ENCODE results near the gene TRPV4. TPM values are rescaled to one million over a fixed set of nuclear protein-coding genes. Genes with fewer than 3 reads are reported as not detected.

TRPV4 gene
- total and polyA plus RNA-seq, 2 donors: 0.19 to 0.59 TPM

DNA sequence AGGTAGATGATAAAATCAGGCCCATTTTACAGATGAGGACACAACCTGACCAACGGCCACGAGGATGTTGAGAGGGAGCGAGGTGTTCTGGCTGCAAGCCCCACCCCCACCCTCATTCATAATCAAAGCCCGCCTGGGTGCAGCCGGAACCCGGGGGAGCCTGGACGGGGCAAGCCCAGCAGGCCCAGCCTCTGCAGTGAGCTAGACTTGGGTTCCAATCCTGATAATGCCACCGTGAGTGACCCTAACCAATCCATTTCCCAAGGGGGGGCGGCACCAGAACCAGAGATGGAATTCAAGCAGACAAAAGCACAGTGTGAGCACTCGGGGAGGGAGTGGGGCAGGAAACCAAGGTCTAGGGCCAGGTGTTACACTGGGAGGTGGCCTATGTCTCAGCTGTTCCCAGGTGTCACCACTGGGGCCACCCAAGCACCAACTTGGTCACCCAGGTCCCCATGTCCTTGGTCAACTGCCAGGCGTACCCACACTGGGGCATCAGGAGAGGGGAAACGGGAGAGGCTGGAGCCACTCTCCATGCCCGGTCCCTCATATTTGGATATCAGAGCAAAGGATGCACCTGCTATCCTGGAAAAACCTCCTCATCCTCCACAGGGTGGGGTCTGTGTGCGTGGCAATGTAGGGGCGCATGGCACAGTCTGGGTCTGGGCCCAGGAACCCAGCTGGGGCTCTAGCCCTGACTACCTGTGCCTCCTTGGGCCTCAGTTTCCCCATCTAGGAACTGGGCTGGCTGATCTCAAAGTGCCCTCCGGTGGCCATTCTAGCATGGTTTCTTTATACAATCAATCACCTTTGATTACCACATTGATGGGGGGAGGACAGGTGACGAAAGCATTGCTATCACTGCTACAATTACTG, 61.2 kb downstream of the TRPV4 start:
- no peaks in the 10 kb centered on the region for H3K9me3 ChIP-seq (ENCODE audit: control insufficient read depth in 2 of 2, insufficient read depth in 1 of 2, low read length in 1 of 2)
- WGBS: 92% methylated on average over 17 of the region's 17 CpGs
- H3K27ac ChIP-seq (ENCODE audit: low read depth in 1 of 2, low read length in 1 of 2): no peak overlapping the region
- DNase-seq (ENCODE audit: low read depth in 6 of 9, low spot score in 9 of 9): no peak
- peaks cover 0 to 2% of the 10 kb centered on the region in 2 donors for H3K27me3 ChIP-seq (ENCODE audit: control insufficient read depth in 2 of 2, insufficient read depth in 1 of 2, low read length in 1 of 2)
- H3K4me3 ChIP-seq (ENCODE audit: low read length in 2 of 2): no peak overlapping the region
- H3K36me3 ChIP-seq (ENCODE audit: control insufficient read depth in 2 of 2, insufficient read depth in 2 of 2, low read length in 1 of 2): peaks cover 0 to 3% of the 10 kb centered on the region in 2 donors
- no peaks in the 10 kb centered on the region for H3K4me1 ChIP-seq (ENCODE audit: control insufficient read depth in 2 of 2, insufficient read depth in 2 of 2, low read length in 2 of 2)

DNA sequence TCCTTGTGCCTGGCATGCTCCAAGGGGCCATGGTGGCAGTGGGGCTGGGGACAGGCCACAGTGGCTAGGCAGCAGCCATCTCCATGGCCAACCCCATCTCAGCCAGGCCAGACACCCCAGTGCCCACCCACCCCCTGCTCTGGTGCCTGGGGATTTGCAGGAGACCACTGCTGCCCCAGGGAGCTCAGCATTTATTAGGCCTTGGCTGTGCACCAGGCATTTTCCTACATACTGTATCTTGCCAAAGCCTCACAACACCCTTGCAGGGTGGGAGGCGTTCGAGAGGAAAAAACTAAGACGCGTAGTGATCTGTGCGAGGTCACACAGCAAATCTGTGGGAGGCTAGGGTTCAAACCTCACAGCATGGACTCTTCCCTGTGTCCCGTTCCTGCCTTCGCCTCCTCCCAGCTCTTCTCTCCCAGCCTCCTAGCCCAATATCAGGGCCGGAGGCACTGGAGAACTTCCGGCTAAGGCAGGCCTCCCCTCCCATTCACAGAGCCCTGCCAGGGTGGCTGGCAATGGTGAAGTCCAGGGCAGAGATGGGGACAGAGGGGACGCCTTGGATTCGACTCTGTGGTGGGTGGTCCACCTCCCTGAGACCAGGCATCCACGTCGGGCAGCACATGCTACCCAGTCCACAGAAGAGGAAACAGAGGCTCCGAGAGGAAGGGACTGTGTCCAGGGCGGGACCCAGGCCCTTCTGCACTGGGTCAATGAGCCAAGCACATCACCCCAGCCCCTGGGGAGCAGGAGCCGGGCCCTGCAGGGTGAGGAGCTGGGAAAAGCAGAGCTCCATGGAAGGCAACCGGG, 62.1 kb downstream of the TRPV4 start:
- WGBS: 96% methylated on average over 17 of the region's 17 CpGs
- no peaks in the 10 kb centered on the region for H3K4me1 ChIP-seq (ENCODE audit: control insufficient read depth in 2 of 2, insufficient read depth in 2 of 2, low read length in 2 of 2)
- DNase-seq (ENCODE audit: low read depth in 6 of 9, low spot score in 9 of 9): no peak
- H3K4me3 ChIP-seq (ENCODE audit: low read length in 2 of 2): no peak overlapping the region
- H3K27me3 ChIP-seq (ENCODE audit: control insufficient read depth in 2 of 2, insufficient read depth in 1 of 2, low read length in 1 of 2): peaks cover 0 to 2% of the 10 kb centered on the region in 2 donors
- no peak overlapping the region for H3K27ac ChIP-seq (ENCODE audit: low read depth in 1 of 2, low read length in 1 of 2)
- H3K36me3 ChIP-seq (ENCODE audit: control insufficient read depth in 2 of 2, insufficient read depth in 2 of 2, low read length in 1 of 2): peaks cover 0 to 3% of the 10 kb centered on the region in 2 donors
- no peaks in the 10 kb centered on the region for H3K9me3 ChIP-seq (ENCODE audit: control insufficient read depth in 2 of 2, insufficient read depth in 1 of 2, low read length in 1 of 2)

GRCh38 chr12:109770104-109770860, 62.9 kb downstream of the TRPV4 start:
- Histone ChIP-seq H3K27ac (ENCODE audit: low read depth in 1 of 2, low read length in 1 of 2) (no peak overlapping the region), H3K36me3 (ENCODE audit: control insufficient read depth in 2 of 2, insufficient read depth in 2 of 2, low read length in 1 of 2) (peaks cover 0 to 3% of the 10 kb centered on the region in 2 donors), H3K9me3 (ENCODE audit: control insufficient read depth in 2 of 2, insufficient read depth in 1 of 2, low read length in 1 of 2) (no peaks in the 10 kb centered on the region), H3K27me3 (ENCODE audit: control insufficient read depth in 2 of 2, insufficient read depth in 1 of 2, low read length in 1 of 2) (peaks cover 0 to 2% of the 10 kb centered on the region in 2 donors), H3K4me1 (ENCODE audit: control insufficient read depth in 2 of 2, insufficient read depth in 2 of 2, low read length in 2 of 2) (no peaks in the 10 kb centered on the region), H3K4me3 (ENCODE audit: low read length in 2 of 2) (no peak overlapping the region)
- no peak for DNase-seq (ENCODE audit: low read depth in 6 of 9, low spot score in 9 of 9)
- 93% methylated on average over 16 of the region's 16 CpGs for WGBS

DNA sequence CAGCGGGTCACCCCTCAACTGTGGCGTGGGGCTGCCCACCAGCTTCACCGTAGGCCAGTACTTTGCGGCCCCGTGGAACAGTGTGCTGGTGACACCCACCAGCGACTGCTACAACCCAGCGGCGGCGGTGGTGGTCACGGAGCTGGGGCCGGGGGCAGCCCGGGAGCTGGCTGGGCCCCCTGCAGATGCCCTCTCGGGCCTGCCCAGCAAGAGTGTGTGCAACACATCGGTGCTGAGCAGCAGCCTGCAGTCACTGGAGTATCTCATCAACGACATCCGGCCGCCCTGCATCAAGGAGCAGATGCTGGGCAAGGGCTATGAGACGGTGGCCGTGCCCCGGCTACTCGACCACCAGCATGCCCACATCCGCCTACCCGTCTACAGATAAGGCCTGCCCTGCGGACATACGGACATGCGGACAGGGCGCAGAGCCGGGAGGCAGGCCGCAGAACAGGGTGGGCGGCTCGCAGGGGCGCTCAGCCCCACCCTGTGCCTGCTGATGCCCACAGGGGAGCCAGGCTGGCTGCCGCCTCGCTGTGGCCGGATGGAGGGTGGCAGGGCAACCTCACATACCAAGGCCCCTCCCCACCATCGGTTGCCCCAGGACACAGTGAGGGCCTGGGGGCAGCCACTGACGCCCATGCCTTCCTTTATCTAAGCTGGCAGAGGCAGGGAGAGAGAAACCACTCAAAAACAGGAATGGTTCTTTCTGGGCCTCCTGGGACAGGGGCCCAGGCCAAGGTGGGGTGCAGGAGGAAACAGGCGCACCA, 64.1 kb downstream of the TRPV4 start:
- H3K27me3 ChIP-seq (ENCODE audit: control insufficient read depth in 2 of 2, insufficient read depth in 1 of 2, low read length in 1 of 2): peaks cover 0 to 2% of the 10 kb centered on the region in 2 donors
- no peak overlapping the region for H3K4me3 ChIP-seq (ENCODE audit: low read length in 2 of 2)
- 98% methylated on average over 38 of the region's 38 CpGs for WGBS
- no peak for DNase-seq (ENCODE audit: low read depth in 6 of 9, low spot score in 9 of 9)
- no peaks in the 10 kb centered on the region for H3K4me1 ChIP-seq (ENCODE audit: control insufficient read depth in 2 of 2, insufficient read depth in 2 of 2, low read length in 2 of 2)
- H3K36me3 ChIP-seq (ENCODE audit: control insufficient read depth in 2 of 2, insufficient read depth in 2 of 2, low read length in 1 of 2): peaks cover 0 to 3% of the 10 kb centered on the region in 2 donors
- no peaks in the 10 kb centered on the region for H3K9me3 ChIP-seq (ENCODE audit: control insufficient read depth in 2 of 2, insufficient read depth in 1 of 2, low read length in 1 of 2)
- no peak overlapping the region for H3K27ac ChIP-seq (ENCODE audit: low read depth in 1 of 2, low read length in 1 of 2)

DNA sequence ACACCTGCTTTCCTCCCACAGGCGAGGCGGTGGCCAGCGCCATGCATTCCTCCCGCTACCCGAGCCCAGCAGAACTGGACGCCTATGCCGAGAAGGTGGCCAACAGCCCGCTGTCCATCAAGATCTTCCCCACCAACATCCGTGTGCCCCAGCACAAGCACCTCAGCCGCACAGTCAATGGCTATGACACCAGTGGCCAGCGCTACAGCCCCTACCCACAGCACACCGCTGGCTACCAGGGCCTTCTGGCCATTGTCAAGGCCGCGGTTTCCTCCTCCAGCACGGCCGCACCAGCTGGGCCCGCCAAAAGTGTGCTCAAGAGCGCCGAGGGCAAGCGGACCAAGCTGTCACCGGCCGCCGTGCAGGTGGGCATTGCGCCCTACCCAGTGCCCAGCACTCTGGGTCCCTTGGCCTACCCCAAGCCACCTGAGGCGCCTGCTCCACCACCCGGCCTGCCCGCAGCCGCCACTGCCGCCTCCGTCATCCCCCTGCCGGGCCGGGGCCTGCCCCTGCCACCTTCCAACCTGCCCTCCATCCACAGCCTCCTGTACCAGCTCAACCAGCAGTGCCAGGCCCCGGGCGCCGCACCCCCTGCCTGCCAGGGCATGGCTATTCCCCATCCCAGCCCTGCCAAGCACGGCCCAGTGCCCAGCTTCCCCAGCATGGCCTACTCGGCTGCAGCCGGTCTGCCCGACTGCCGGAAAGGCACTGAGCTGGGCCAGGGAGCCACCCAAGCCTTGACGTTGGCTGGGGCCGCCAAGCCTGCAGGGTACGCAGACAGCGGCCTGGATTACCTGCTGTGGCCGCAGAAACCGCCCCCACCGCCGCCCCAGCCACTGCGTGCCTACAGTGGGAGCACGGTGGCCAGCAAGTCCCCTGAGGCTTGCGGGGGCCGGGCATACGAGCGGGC, 65.0 kb downstream of the TRPV4 start:
- Histone ChIP-seq H3K9me3 (ENCODE audit: control insufficient read depth in 2 of 2, insufficient read depth in 1 of 2, low read length in 1 of 2) (peaks cover 0 to 2% of the 10 kb centered on the region in 2 donors), H3K27ac (ENCODE audit: low read depth in 1 of 2, low read length in 1 of 2) (no peak overlapping the region), H3K36me3 (ENCODE audit: control insufficient read depth in 2 of 2, insufficient read depth in 2 of 2, low read length in 1 of 2) (peaks cover 0 to 3% of the 10 kb centered on the region in 2 donors), H3K4me1 (ENCODE audit: control insufficient read depth in 2 of 2, insufficient read depth in 2 of 2, low read length in 2 of 2) (no peaks in the 10 kb centered on the region), H3K4me3 (ENCODE audit: low read length in 2 of 2) (no peak overlapping the region), H3K27me3 (ENCODE audit: control insufficient read depth in 2 of 2, insufficient read depth in 1 of 2, low read length in 1 of 2) (peaks cover 0 to 2% of the 10 kb centered on the region in 2 donors)
- 98% methylated on average over 54 of the region's 54 CpGs for WGBS
- DNase-seq (ENCODE audit: low read depth in 6 of 9, low spot score in 9 of 9): no peak

GRCh38 chr12:109767456-109767855, 65.7 kb downstream of the TRPV4 start:
- WGBS: 89% methylated on average over 4 of the region's 4 CpGs
- no peaks in the 10 kb centered on the region for H3K4me1 ChIP-seq (ENCODE audit: control insufficient read depth in 2 of 2, insufficient read depth in 2 of 2, low read length in 2 of 2)

GRCh38 chr12:109766251-109766778, 66.9 kb downstream of the TRPV4 start:
- no peak overlapping the region for H3K4me3 ChIP-seq (ENCODE audit: low read length in 2 of 2)
- H3K4me1 ChIP-seq (ENCODE audit: control insufficient read depth in 2 of 2, insufficient read depth in 2 of 2, low read length in 2 of 2): no peaks in the 10 kb centered on the region
- H3K36me3 ChIP-seq (ENCODE audit: control insufficient read depth in 2 of 2, insufficient read depth in 2 of 2, low read length in 1 of 2): peaks cover 0 to 3% of the 10 kb centered on the region in 2 donors
- peaks cover 0 to 5% of the 10 kb centered on the region in 2 donors for H3K9me3 ChIP-seq (ENCODE audit: control insufficient read depth in 2 of 2, insufficient read depth in 1 of 2, low read length in 1 of 2)
- H3K27me3 ChIP-seq (ENCODE audit: control insufficient read depth in 2 of 2, insufficient read depth in 1 of 2, low read length in 1 of 2): no peaks in the 10 kb centered on the region
- no peak overlapping the region for H3K27ac ChIP-seq (ENCODE audit: low read depth in 1 of 2, low read length in 1 of 2)
- 94% methylated on average over 12 of the region's 12 CpGs for WGBS
- no peak for DNase-seq (ENCODE audit: low read depth in 6 of 9, low spot score in 9 of 9)

More at GRCh38 chr12:109767456-109767855, 65.7 kb downstream of the TRPV4 start:
- Histone ChIP-seq H3K9me3 (ENCODE audit: control insufficient read depth in 2 of 2, insufficient read depth in 1 of 2, low read length in 1 of 2) (peaks cover 0 to 5% of the 10 kb centered on the region in 2 donors), H3K36me3 (ENCODE audit: control insufficient read depth in 2 of 2, insufficient read depth in 2 of 2, low read length in 1 of 2) (peaks cover 0 to 3% of the 10 kb centered on the region in 2 donors), H3K27ac (ENCODE audit: low read depth in 1 of 2, low read length in 1 of 2) (no peak overlapping the region), H3K27me3 (ENCODE audit: control insufficient read depth in 2 of 2, insufficient read depth in 1 of 2, low read length in 1 of 2) (no peaks in the 10 kb centered on the region), H3K4me3 (ENCODE audit: low read length in 2 of 2) (no peak overlapping the region)
- DNase-seq (ENCODE audit: low read depth in 6 of 9, low spot score in 9 of 9): no peak

All from thymus (tissue), 11 donors.